MCF 10A (cell line): Measurements from ENCODE around the gene FBXO40. TPM values are rescaled to one million over a fixed set of nuclear protein-coding genes. Genes with fewer than 3 reads are reported as not detected.

Source experiments
- BruUV-seq: library from RNA; stranded (reverse); fragments of 400-500 nt; replicated peaks from 2 replicates; lab custom pipeline; 2021; lab: Mats Ljungman, UMichigan
- CTCF ChIA-PET: fragments of 300-600 bp; sonication (Branson Sonifier 250); formaldehyde crosslinking; extraction: SDS; loops from one replicate; lab custom pipeline; 2021; ENCODE audit warnings: antibody characterized with exemption, inconsistent platforms; lab: Yijun Ruan, JAX
- POLR2A ChIA-PET: fragments of 300-600, 350-650 bp; sonication (Branson Sonifier 250); formaldehyde crosslinking; extraction: SDS; loops from one replicate; lab custom pipeline; 2020; ENCODE audit warnings: antibody characterized with exemption, inconsistent platforms; lab: Yijun Ruan, JAX
- DNase-seq: peaks from one replicate; pipeline ENCODE4 v3.0.0-alpha.2; 2018; ENCODE audit not compliant: unreplicated experiment
- H3K27ac Mint-ChIP-seq: one replicate; pipeline ENCODE4 v1.8.0; 2022; ENCODE audit warnings: mild to moderate bottlenecking, low read depth, mixed read lengths; ENCODE audit not compliant: unreplicated experiment
- H3K27me3 Mint-ChIP-seq: one replicate; pipeline ENCODE4 v1.8.0; 2022; ENCODE audit warnings: mixed read lengths; ENCODE audit not compliant: insufficient read depth, unreplicated experiment
- H3K36me3 Mint-ChIP-seq: one replicate; pipeline ENCODE4 v1.8.0; 2022; ENCODE audit warnings: mild to moderate bottlenecking, moderate library complexity, mixed read lengths; ENCODE audit not compliant: insufficient read depth, unreplicated experiment
- H3K4me1 Mint-ChIP-seq: one replicate; pipeline ENCODE4 v1.8.0; 2022; ENCODE audit warnings: mixed read lengths; ENCODE audit not compliant: insufficient read depth, unreplicated experiment
- H3K4me3 Mint-ChIP-seq: one replicate; pipeline ENCODE4 v1.8.0; 2022; ENCODE audit warnings: mild to moderate bottlenecking, moderate library complexity, mixed read lengths; ENCODE audit not compliant: unreplicated experiment
- H3K9me3 Mint-ChIP-seq: one replicate; pipeline ENCODE4 v1.8.0; 2022; ENCODE audit warnings: mixed read lengths; ENCODE audit not compliant: unreplicated experiment
- CTCF ChIP-seq: fragments of 200-600 bp; IDR thresholded peaks from one replicate; pipeline ENCODE4 v1.8.0; 2022; ENCODE audit warnings: antibody characterized with exemption, mild to moderate bottlenecking; ENCODE audit not compliant: unreplicated experiment
- intact Hi-C: fragments of 100-400 bp; cut with micrococcal nuclease; formaldehyde crosslinking; loops from 2 replicates; pipeline ENCODE4 v1.14.1; 2022
- total RNA-seq: library from RNA; stranded (reverse); gene quantifications from 2 replicates; pipeline ENCODE4 v1.2.3, GENCODE V29; 2022

Gene FBXO40
- total RNA-seq, 1 experiment from 2014 or later: not detected

GRCh38 chr3:121552379-121552778 is 40.8 kb upstream of the FBXO40 start:
- DNase-seq: no peak
- no peak for TF ChIP-seq CTCF
- CTCF ChIA-PET: interaction anchor here (0.7 to 1.3 kb wide), 2 partner anchors 9 to 97 kb away, joined by 3 to 6 read pairs; no protein-coding TSS in a partner anchor
- intact Hi-C loops: no loop called here
- POLR2A ChIA-PET: no interaction called here
- Mint-ChIP-seq H3K27ac (no peak overlapping the region), H3K27me3 (no peaks in the 10 kb centered on the region), H3K36me3 (no peaks in the 10 kb centered on the region), H3K4me1 (peaks cover 8% of the 10 kb centered on the region), H3K9me3 (peaks cover 7% of the 10 kb centered on the region), H3K4me3 (no peak overlapping the region)
- no TSS peak for BruUV-seq

- ChIA-PET POLR2A (no interaction called here), CTCF (interaction anchor here (0.6 to 1.3 kb wide), 4 partner anchors 9 to 96 kb away, joined by 3 to 6 read pairs (median 4); no protein-coding TSS in a partner anchor)
- no peak overlapping the region for H3K4me3 Mint-ChIP-seq
- no peak overlapping the region for H3K27ac Mint-ChIP-seq
- intact Hi-C loops: no loop called here
- no TSS peak for BruUV-seq
- no peak for TF ChIP-seq CTCF
- peaks cover 7% of the 10 kb centered on the region for H3K9me3 Mint-ChIP-seq
- H3K4me1 Mint-ChIP-seq: peaks cover 8% of the 10 kb centered on the region
- no peaks in the 10 kb centered on the region for H3K36me3 Mint-ChIP-seq
- DNase-seq: no peak
- no peaks in the 10 kb centered on the region for H3K27me3 Mint-ChIP-seq
Measured at GRCh38 chr3:121552797-121553196, 40.4 kb upstream of the FBXO40 start.

GRCh38 chr3:121557426-121557934 is 35.7 kb upstream of the FBXO40 start:
- H3K27ac Mint-ChIP-seq: no peak overlapping the region
- no peak overlapping the region for H3K4me3 Mint-ChIP-seq
- TF ChIP-seq CTCF: no peak
- no TSS peak for BruUV-seq
- H3K9me3 Mint-ChIP-seq: peaks cover 7% of the 10 kb centered on the region
- H3K4me1 Mint-ChIP-seq: peaks cover 14% of the 10 kb centered on the region
- no peak for DNase-seq
- ChIA-PET POLR2A (no interaction called here), CTCF (interaction anchor here (0.6 to 1.4 kb wide), 4 partner anchors 11 to 709 kb away, joined by 3 to 12 read pairs (median 4); partner anchors contain the start of gene POLQ)
- no peaks in the 10 kb centered on the region for H3K27me3 Mint-ChIP-seq
- intact Hi-C loops: no loop called here
- no peaks in the 10 kb centered on the region for H3K36me3 Mint-ChIP-seq

GRCh38 chr3:121562148-121562547 is 31.0 kb upstream of the FBXO40 start:
- BruUV-seq: no TSS peak
- DNase-seq: no peak
- ChIA-PET POLR2A (interaction anchor here (0.6 to 1.0 kb wide), 2 partner anchors 9 to 418 kb away, joined by 3 read pairs; no protein-coding TSS in a partner anchor), CTCF (interaction anchor here (0.6 to 1.4 kb wide), 5 partner anchors 9 to 186 kb away, joined by 3 to 10 read pairs (median 3); no protein-coding TSS in a partner anchor)
- intact Hi-C loops: no loop called here
- Mint-ChIP-seq H3K4me1 (peaks cover 11% of the 10 kb centered on the region), H3K9me3 (no peaks in the 10 kb centered on the region), H3K27me3 (no peaks in the 10 kb centered on the region), H3K4me3 (no peak overlapping the region), H3K36me3 (peaks cover 5% of the 10 kb centered on the region), H3K27ac (no peak overlapping the region)
- no peak for TF ChIP-seq CTCF
